CD14-positive monocyte (primary cell): ENCODE measurements around the gene NASP. TPM values are rescaled to one million over a fixed set of nuclear protein-coding genes. Genes with fewer than 3 reads are reported as not detected.

Source experiments
- DNase-seq, 3 donors: peaks; one replicate each; pipeline ENCODE4 v3.0.0-alpha.2; 2011 to 2022
- H2AFZ ChIP-seq: 2 replicates; pipeline ENCODE4 v1.6.0; 2012; ENCODE audit warnings: mild to moderate bottlenecking, low read depth, low read length, inconsistent platforms; ENCODE audit not compliant: insufficient read depth, poor library complexity, severe bottlenecking
- H3K27ac ChIP-seq, 2 donors: 1 replicate in 1 of 2; 2 replicates in 1 of 2; pipeline ENCODE4 v1.5.1; 2012 to 2013; ENCODE audit warnings: low read length in 2 of 2, control low read depth in 1 of 2, inconsistent platforms in 1 of 2, low read depth in 1 of 2, mild to moderate bottlenecking in 1 of 2
- H3K27me3 ChIP-seq, 2 donors: one replicate each; pipeline versions ENCODE4 v1.6.0 to v1.6.1; 2011 to 2013; ENCODE audit warnings: low read length in 2 of 2; ENCODE audit not compliant: control insufficient read depth in 2 of 2, insufficient read depth in 2 of 2
- H3K36me3 ChIP-seq, 2 donors: replicated peaks in 1 of 2; 1 replicate in 1 of 2; 2 replicates in 1 of 2; pipeline versions ENCODE4 v1.5.1 to v1.6.1; 2012 to 2013; ENCODE audit warnings: low read length in 2 of 2, control low read depth in 1 of 2, inconsistent platforms in 1 of 2, mild to moderate bottlenecking in 1 of 2; ENCODE audit not compliant: insufficient read depth in 2 of 2, control insufficient read depth in 1 of 2
- H3K4me1 ChIP-seq, 2 donors: 1 replicate in 1 of 2; 2 replicates in 1 of 2; pipeline versions ENCODE4 v1.5.1 to v1.6.1; 2012 to 2013; ENCODE audit warnings: low read length in 2 of 2, control low read depth in 1 of 2, inconsistent platforms in 1 of 2, mild to moderate bottlenecking in 1 of 2, moderate library complexity in 1 of 2; ENCODE audit not compliant: insufficient read depth in 2 of 2, control insufficient read depth in 1 of 2
- H3K4me2 ChIP-seq: replicated peaks from 2 replicates; pipeline ENCODE3; 2012; ENCODE audit warnings: low read length, moderate library complexity, mild to moderate bottlenecking; ENCODE audit not compliant: poor library complexity, severe bottlenecking; ENCODE audit errors: extremely low read depth
- H3K4me3 ChIP-seq, 3 experiments: fragments of 200-600 bp in 1 of 3; sonication (generic) in 1 of 3; replicated peaks in 1 of 3; 1 replicate in 2 of 3; 2 replicates in 1 of 3; pipeline ENCODE4 v1.5.1; 2011 to 2013; ENCODE audit warnings: low read length in 3 of 3, mild to moderate bottlenecking in 3 of 3, control low read depth in 2 of 3, low read depth in 2 of 3, inconsistent platforms in 1 of 3, moderate library complexity in 1 of 3
- H3K79me2 ChIP-seq: 2 replicates; pipeline ENCODE4 v1.6.0; 2012; ENCODE audit warnings: mild to moderate bottlenecking, control low read depth, inconsistent platforms, low read length, moderate library complexity; ENCODE audit not compliant: insufficient read depth
- H3K9ac ChIP-seq: 2 replicates; pipeline ENCODE4 v1.6.0; 2017; ENCODE audit warnings: low read length, mild to moderate bottlenecking; ENCODE audit not compliant: insufficient read depth, poor library complexity, severe bottlenecking
- H3K9me3 ChIP-seq, 2 donors: replicated peaks in 1 of 2; 1 replicate in 1 of 2; 2 replicates in 1 of 2; pipeline versions ENCODE4 v1.5.1 to v1.6.1; 2012 to 2013; ENCODE audit warnings: low read length in 2 of 2, control low read depth in 1 of 2; ENCODE audit not compliant: control insufficient read depth in 1 of 2, insufficient read depth in 1 of 2
- H4K20me1 ChIP-seq: 2 replicates; pipeline ENCODE4 v1.6.0; 2012; ENCODE audit warnings: mild to moderate bottlenecking, low read length, control low read depth, moderate library complexity; ENCODE audit not compliant: insufficient read depth
- H3K27ac Mint-ChIP-seq, 7 donors: one replicate each; pipeline ENCODE4 v1.8.0; 2020; ENCODE audit warnings: mild to moderate bottlenecking in 7 of 7, mixed read lengths in 7 of 7, moderate library complexity in 6 of 7, inconsistent platforms in 2 of 7
- H3K27me3 Mint-ChIP-seq, 3 donors: one replicate each; pipeline ENCODE4 v1.8.0; 2021 to 2022; ENCODE audit warnings: low read depth in 3 of 3, mild to moderate bottlenecking in 3 of 3, mixed read lengths in 3 of 3, moderate library complexity in 3 of 3, inconsistent platforms in 1 of 3
- H3K36me3 Mint-ChIP-seq, 2 donors: one replicate each; pipeline ENCODE4 v1.8.0; 2020; ENCODE audit warnings: mixed read lengths in 2 of 2, inconsistent platforms in 1 of 2, mild to moderate bottlenecking in 1 of 2
- H3K4me1 Mint-ChIP-seq: one replicate; pipeline ENCODE4 v1.8.0; 2020; ENCODE audit warnings: mild to moderate bottlenecking, mixed read lengths
- H3K4me3 Mint-ChIP-seq, 2 donors: one replicate each; pipeline ENCODE4 v1.8.0; 2020; ENCODE audit warnings: mild to moderate bottlenecking in 2 of 2, mixed read lengths in 2 of 2, moderate library complexity in 1 of 2
- H3K9me3 Mint-ChIP-seq, 7 donors: one replicate each; pipeline ENCODE4 v1.8.0; 2020 to 2022; ENCODE audit warnings: mixed read lengths in 7 of 7, mild to moderate bottlenecking in 6 of 7, moderate library complexity in 6 of 7, inconsistent platforms in 2 of 7
- CTCF ChIP-seq: fragments of 200-600 bp; IDR thresholded peaks from one replicate; pipeline ENCODE4 v1.8.0; 2022; ENCODE audit warnings: antibody characterized with exemption, mild to moderate bottlenecking
- WGBS: methylation state at CpG from one replicate; pipeline ENCODE4 v1.1.5; 2013; ENCODE audit warnings: missing lambda C conversion rate; ENCODE audit not compliant: insufficient coverage; 5-methylcytosine and 5-hydroxymethylcytosine counted together
- intact Hi-C, 2 donors: fragments of 100-400 bp; cut with micrococcal nuclease; formaldehyde crosslinking; loops; one replicate each; pipeline versions ENCODE4 v1.15.0 to v1.15.1; 2023
- polyA plus RNA-seq, 3 donors: library from polyadenylated mRNA; depleted of rRNA in 1 of 3; unstranded in 2 of 3; stranded (reverse) in 1 of 3; fragments of 300-500 nt in 2 of 3; fragments of >200 nt in 1 of 3; fragmentation: Illumina TruSeq in 2 of 3; gene quantifications; 1 replicate in 2 of 3; 2 replicates in 1 of 3; pipeline ENCODE4 v1.2.3, GENCODE V29; 2012 to 2021

NASP gene
- polyA plus RNA-seq, 3 donors: 24.4 to 44.6 (median 27.5) TPM

- Mint-ChIP-seq H3K9me3 (no peaks in the 10 kb centered on the region), H3K4me3 (no peak overlapping the region), H3K4me1 (no peaks in the 10 kb centered on the region), H3K36me3 (peaks cover 68 to 70% of the 10 kb centered on the region in 2 donors), H3K27me3 (no peaks in the 10 kb centered on the region), H3K27ac (peak overlapping the region in 2 of 7 donors; percentile 37 to 63)
- Histone ChIP-seq H3K79me2 (peaks cover 78% of the 10 kb centered on the region), H2AFZ (no peak overlapping the region), H3K27me3 (no peaks in the 10 kb centered on the region), H3K36me3 (peaks cover 69 to 81% of the 10 kb centered on the region in 2 donors), H4K20me1 (peaks cover 99% of the 10 kb centered on the region), H3K27ac (no peak overlapping the region), H3K4me1 (no peaks in the 10 kb centered on the region), H3K9ac (no peak overlapping the region), H3K4me3 (no peak overlapping the region), H3K4me2 (no peak overlapping the region), H3K9me3 (no peaks in the 10 kb centered on the region)
- intact Hi-C loops: no loop called here
- no peak for TF ChIP-seq CTCF
- WGBS: no CpG with 5 or more reads among the region's 2 CpGs
- DNase-seq: no peak
Observed at GRCh38 chr1:45659222-45659621, 75.4 kb downstream of the NASP start.

- H3K9ac ChIP-seq: no peak overlapping the region
- no peaks in the 10 kb centered on the region for H3K9me3 Mint-ChIP-seq
- no CpG with 5 or more reads among the region's 2 CpGs for whole genome bisulfite sequencing
- H3K4me2 ChIP-seq: no peak overlapping the region
- H3K79me2 ChIP-seq: peaks cover 78% of the 10 kb centered on the region
- DNase-seq: no peak
- no peak overlapping the region for H3K4me3 ChIP-seq
- H3K9me3 ChIP-seq: no peaks in the 10 kb centered on the region
- peaks cover 58 to 74% of the 10 kb centered on the region in 2 donors for H3K36me3 ChIP-seq
- H4K20me1 ChIP-seq: peaks cover 99% of the 10 kb centered on the region
- TF ChIP-seq CTCF: no peak
- H3K27me3 Mint-ChIP-seq: no peaks in the 10 kb centered on the region
- intact Hi-C loops: no loop called here
- H3K36me3 Mint-ChIP-seq: peaks cover 61 to 65% of the 10 kb centered on the region in 2 donors
- no peaks in the 10 kb centered on the region for H3K4me1 Mint-ChIP-seq
- no peaks in the 10 kb centered on the region for H3K27me3 ChIP-seq
- H3K27ac ChIP-seq: no peak overlapping the region
- no peak overlapping the region for H2AFZ ChIP-seq
- no peak overlapping the region for H3K4me3 Mint-ChIP-seq
- no peaks in the 10 kb centered on the region for H3K4me1 ChIP-seq
- peak overlapping the region in 1 of 7 donors; percentile 63 for H3K27ac Mint-ChIP-seq
Observed at GRCh38 chr1:45660336-45660735, 76.5 kb downstream of the NASP start.
